Endothelial cell of umbilical vein (primary cell): ENCODE results near the gene EPS8. TPM values are rescaled to one million over a fixed set of nuclear protein-coding genes. Genes with fewer than 3 reads are reported as not detected.

Experiments used
- BruUV-seq: library from RNA; stranded (reverse); fragments of 400-500 nt; replicated peaks from 2 replicates; lab custom pipeline; 2021; lab: Mats Ljungman, UMichigan
- CTCF ChIA-PET: fragments of 300-600, 350-600 bp; sonication (Branson Sonifier 250); formaldehyde crosslinking; loops from one replicate; lab custom pipeline; 2021; ENCODE audit warnings: antibody characterized with exemption, inconsistent platforms; lab: Charles Lee
- POLR2A ChIA-PET: fragments of 300-600, 350-600 bp; sonication (Branson Sonifier 250); formaldehyde crosslinking; loops from one replicate; lab custom pipeline; 2021; ENCODE audit warnings: antibody characterized with exemption, inconsistent platforms; lab: Charles Lee
- DNase-seq: peaks from one replicate; pipeline ENCODE4 v3.0.0-alpha.2; 2011; ENCODE audit warnings: low read depth, low spot score
- FAIRE-seq: peaks from 2 replicates; lab custom pipeline; 2011; peaks lifted over from hg19 to GRCh38; lab: Jason Lieb, UNC
- H2AFZ ChIP-seq: 2 replicates; pipeline ENCODE4 v1.6.0; 2012; ENCODE audit warnings: low read depth, low read length, control low read depth, inconsistent platforms
- H3K27ac ChIP-seq: 2 replicates; pipeline ENCODE4 v1.5.1; 2011; ENCODE audit warnings: low read depth, mild to moderate bottlenecking, control low read depth, low read length, moderate library complexity; ENCODE audit not compliant: insufficient read depth
- H3K27me3 ChIP-seq, 2 experiments: 2 replicates each; pipeline versions ENCODE4 v1.6.0 to v1.6.1; 2011; ENCODE audit warnings: low read length in 2 of 2, mixed read lengths in 1 of 2; ENCODE audit not compliant: control insufficient read depth in 2 of 2, insufficient read depth in 2 of 2
- H3K36me3 ChIP-seq, 2 experiments: 2 replicates in 1 of 2; 3 replicates in 1 of 2; pipeline ENCODE4 v1.5.1; 2011; ENCODE audit warnings: low read length in 2 of 2, mild to moderate bottlenecking in 1 of 2, moderate library complexity in 1 of 2; ENCODE audit not compliant: control insufficient read depth in 2 of 2, insufficient read depth in 2 of 2; ENCODE audit errors: extremely low read depth in 1 of 2
- H3K4me1 ChIP-seq: 3 replicates; pipeline ENCODE4 v1.5.1; 2011; ENCODE audit warnings: mild to moderate bottlenecking, low read length; ENCODE audit not compliant: control insufficient read depth, insufficient read depth; ENCODE audit errors: extremely low read depth
- H3K4me2 ChIP-seq: 2 replicates; pipeline ENCODE4 v1.6.1; 2011; ENCODE audit warnings: low read length, control low read depth, mixed read lengths; ENCODE audit not compliant: insufficient read depth
- H3K4me3 ChIP-seq, 3 experiments: fragments of 200-600 bp in 1 of 3; sonication (generic), shearing (Covaris generic) in 1 of 3; replicated peaks in 1 of 3; 2 replicates each; pipeline ENCODE4 v1.5.1; 2011 to 2016; ENCODE audit warnings: control low read depth in 3 of 3, low read length in 3 of 3, mild to moderate bottlenecking in 2 of 3, inconsistent platforms in 1 of 3, low read depth in 1 of 3, moderate library complexity in 1 of 3; ENCODE audit not compliant: insufficient read depth in 1 of 3
- H3K79me2 ChIP-seq: 2 replicates; pipeline ENCODE4 v1.6.0; 2012; ENCODE audit warnings: low read length, inconsistent platforms; ENCODE audit not compliant: control insufficient read depth, insufficient read depth
- H3K9ac ChIP-seq: replicated peaks from 2 replicates; pipeline ENCODE3; 2011; ENCODE audit warnings: low read length, control low read depth; ENCODE audit not compliant: insufficient read depth; ENCODE audit errors: extremely low read depth
- H3K9me1 ChIP-seq: replicated peaks from 3 replicates; pipeline ENCODE4 v1.6.0; 2011; ENCODE audit warnings: mild to moderate bottlenecking, low read length; ENCODE audit not compliant: control insufficient read depth, insufficient read depth; ENCODE audit errors: extremely low read depth
- H3K9me3 ChIP-seq: replicated peaks from 2 replicates; pipeline ENCODE4 v1.5.1; 2012; ENCODE audit warnings: low read length, inconsistent platforms; ENCODE audit not compliant: control insufficient read depth, insufficient read depth
- H4K20me1 ChIP-seq: replicated peaks from 2 replicates; pipeline ENCODE3; 2011; ENCODE audit warnings: mild to moderate bottlenecking, low read length; ENCODE audit not compliant: control insufficient read depth, insufficient read depth; ENCODE audit errors: extremely low read depth
- EZH2 ChIP-seq: IDR thresholded peaks from 2 replicates; pipeline ENCODE4 v1.6.1; 2012; ENCODE audit warnings: borderline replicate concordance, low read depth, mild to moderate bottlenecking, moderate library complexity, low read length, inconsistent platforms; ENCODE audit not compliant: severe bottlenecking
- FOS ChIP-seq: IDR thresholded peaks from 2 replicates; pipeline ENCODE4 v1.6.1; 2011; ENCODE audit warnings: mild to moderate bottlenecking, low read length, moderate library complexity, borderline replicate concordance; ENCODE audit not compliant: insufficient read depth
- GATA2 ChIP-seq: IDR thresholded peaks from 2 replicates; pipeline ENCODE4 v1.7.0; 2011; ENCODE audit warnings: low read depth, mild to moderate bottlenecking, moderate library complexity, mixed read lengths, low read length; ENCODE audit not compliant: insufficient read length, insufficient read depth
- JUN ChIP-seq: IDR thresholded peaks from 2 replicates; pipeline ENCODE4 v1.6.1; 2011; ENCODE audit warnings: borderline replicate concordance, low read depth; ENCODE audit not compliant: insufficient read length, insufficient read depth
- MYC ChIP-seq: IDR thresholded peaks from one replicate; pipeline ENCODE4 v1.6.1; 2011; ENCODE audit warnings: mild to moderate bottlenecking, low read depth, low read length
- POLR2A ChIP-seq: IDR thresholded peaks from 2 replicates; pipeline ENCODE4 v1.6.1; 2012; ENCODE audit warnings: low read depth, mild to moderate bottlenecking, control low read depth, low read length
- POLR2AphosphoS5 ChIP-seq: IDR thresholded peaks from 2 replicates; pipeline ENCODE4 v1.6.1; 2012; ENCODE audit warnings: low read depth, mild to moderate bottlenecking, control low read depth, low read length, moderate library complexity; ENCODE audit not compliant: insufficient read depth
- dilution Hi-C: fragments of 300-500 bp; cut with MboI; formaldehyde crosslinking; loops from one replicate; pipeline ENCODE4 v1.15.0; 2019; ENCODE audit warnings: low sequenced_read_pairs; ENCODE audit not compliant: extremely low pct_ligation_motif_present
- intact Hi-C: fragments of 100-400 bp; cut with micrococcal nuclease; formaldehyde crosslinking; loops from one replicate; pipeline ENCODE4 v1.10.0; 2022
- polyA plus RNA-seq, 4 experiments: library from polyadenylated mRNA; depleted of rRNA in 3 of 4; stranded (reverse) in 3 of 4; unstranded in 1 of 4; fragments of >200 nt; gene quantifications; 2 replicates each; pipeline versions ENCODE4 v1.2.1 to v1.2.3, GENCODE V29; 2011 to 2012; ENCODE audit warnings: missing spikeins in 1 of 4
- total RNA-seq: library from RNA; stranded (reverse); gene quantifications from 2 replicates; pipeline ENCODE4 v1.2.3, GENCODE V29; 2021
- TF ChIP-seq, protein P1 (sequence below), 2 donors: IDR thresholded peaks; 1 replicate in 1 of 2; 2 replicates in 1 of 2; pipeline ENCODE4 v1.5.1; 2011; ENCODE audit warnings: low read length in 2 of 2, mild to moderate bottlenecking in 2 of 2, moderate library complexity in 2 of 2, control low read depth in 1 of 2, inconsistent platforms in 1 of 2, low read depth in 1 of 2; ENCODE audit not compliant: insufficient read depth in 1 of 2; ENCODE audit errors: extremely low read depth in 1 of 2
- TF ChIP-seq, protein P2 (sequence below): IDR thresholded peaks from 2 replicates; pipeline ENCODE4 v1.6.1; 2011; ENCODE audit not compliant: insufficient read depth, insufficient read length

The EPS8 gene
- total and polyA plus RNA-seq, 2 donors (not counting 3 experiments of a cell fraction or from before 2014, with no cell fraction given): 8.4 to 11.9 TPM

- no peaks in the 10 kb centered on the region for H4K20me1 ChIP-seq
- intact Hi-C loops: no loop called here
These were observed 80.7 kb downstream of the EPS8 start for GRCh38 chr12:15708396-15709076.

More at GRCh38 chr12:15708396-15709076, 80.7 kb downstream of the EPS8 start:
- no TSS peak for BruUV-seq
- H3K4me3 ChIP-seq: no peak overlapping the region
- no peaks in the 10 kb centered on the region for H3K79me2 ChIP-seq
- H3K9me1 ChIP-seq: no peaks in the 10 kb centered on the region
- no peaks in the 10 kb centered on the region for H3K4me1 ChIP-seq
- H2AFZ ChIP-seq: no peak overlapping the region
- no peak overlapping the region for H3K27ac ChIP-seq
- H3K27me3 ChIP-seq: no peaks in the 10 kb centered on the region
- no peaks in the 10 kb centered on the region for H3K36me3 ChIP-seq
- POLR2A ChIA-PET: no interaction called here
- CTCF ChIA-PET: interaction anchor here (1.4 kb wide), 1 partner anchor 17 kb away, joined by 3 read pairs; no protein-coding TSS in a partner anchor
- no peak overlapping the region for H3K4me2 ChIP-seq
- no peak overlapping the region for H3K9ac ChIP-seq
- H3K9me3 ChIP-seq: no peaks in the 10 kb centered on the region
- no peak for TF ChIP-seq GATA2
- TF ChIP-seq, protein P1, sequence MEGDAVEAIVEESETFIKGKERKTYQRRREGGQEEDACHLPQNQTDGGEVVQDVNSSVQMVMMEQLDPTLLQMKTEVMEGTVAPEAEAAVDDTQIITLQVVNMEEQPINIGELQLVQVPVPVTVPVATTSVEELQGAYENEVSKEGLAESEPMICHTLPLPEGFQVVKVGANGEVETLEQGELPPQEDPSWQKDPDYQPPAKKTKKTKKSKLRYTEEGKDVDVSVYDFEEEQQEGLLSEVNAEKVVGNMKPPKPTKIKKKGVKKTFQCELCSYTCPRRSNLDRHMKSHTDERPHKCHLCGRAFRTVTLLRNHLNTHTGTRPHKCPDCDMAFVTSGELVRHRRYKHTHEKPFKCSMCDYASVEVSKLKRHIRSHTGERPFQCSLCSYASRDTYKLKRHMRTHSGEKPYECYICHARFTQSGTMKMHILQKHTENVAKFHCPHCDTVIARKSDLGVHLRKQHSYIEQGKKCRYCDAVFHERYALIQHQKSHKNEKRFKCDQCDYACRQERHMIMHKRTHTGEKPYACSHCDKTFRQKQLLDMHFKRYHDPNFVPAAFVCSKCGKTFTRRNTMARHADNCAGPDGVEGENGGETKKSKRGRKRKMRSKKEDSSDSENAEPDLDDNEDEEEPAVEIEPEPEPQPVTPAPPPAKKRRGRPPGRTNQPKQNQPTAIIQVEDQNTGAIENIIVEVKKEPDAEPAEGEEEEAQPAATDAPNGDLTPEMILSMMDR (IDR thresholded peaks at IDR 0.05; ENCODE audit: extremely low read depth in 1 of 2, insufficient read depth in 1 of 2, low read depth in 1 of 2, low read length in 2 of 2): no peak
- TF ChIP-seq, protein P2, sequence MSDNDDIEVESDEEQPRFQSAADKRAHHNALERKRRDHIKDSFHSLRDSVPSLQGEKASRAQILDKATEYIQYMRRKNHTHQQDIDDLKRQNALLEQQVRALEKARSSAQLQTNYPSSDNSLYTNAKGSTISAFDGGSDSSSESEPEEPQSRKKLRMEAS: no peak
- no peak for TF ChIP-seq EZH2
- no peak for TF ChIP-seq FOS
- no peak for TF ChIP-seq MYC
- TF ChIP-seq JUN: no peak
- TF ChIP-seq POLR2A: no peak
- TF ChIP-seq POLR2AphosphoS5: no peak
- FAIRE-seq: no peak
- DNase-seq: no peak
- dilution Hi-C loops: no loop called here
